Trophoblast cell (in vitro differentiated cells and primary cell): Measurements from ENCODE around the gene RPGR.

Source experiments
- DNase-seq, 2 donors: peaks; one replicate each; pipeline ENCODE4 v3.0.0-alpha.2; 2016
- H2AFZ ChIP-seq: 2 replicates; pipeline ENCODE4 v1.6.1; 2013; ENCODE audit warnings: low read length, moderate library complexity, mild to moderate bottlenecking; ENCODE audit not compliant: insufficient read depth, poor library complexity
- H2AK5ac ChIP-seq: 2 replicates; pipeline ENCODE4 v1.6.1; 2013; ENCODE audit warnings: mild to moderate bottlenecking, low read length
- H2BK120ac ChIP-seq: 2 replicates; pipeline ENCODE4 v1.6.1; 2013; ENCODE audit warnings: low read length, mild to moderate bottlenecking, moderate library complexity; ENCODE audit not compliant: insufficient read depth, poor library complexity
- H2BK12ac ChIP-seq: 2 replicates; pipeline ENCODE4 v1.6.1; 2013; ENCODE audit warnings: mild to moderate bottlenecking, low read length, moderate library complexity
- H2BK5ac ChIP-seq: 2 replicates; pipeline ENCODE4 v1.6.1; 2013; ENCODE audit warnings: low read length, low read depth, moderate library complexity, mild to moderate bottlenecking; ENCODE audit not compliant: poor library complexity
- H3K14ac ChIP-seq: 2 replicates; pipeline ENCODE4 v1.6.1; 2013; ENCODE audit warnings: mild to moderate bottlenecking, low read length
- H3K18ac ChIP-seq: 2 replicates; pipeline ENCODE4 v1.6.1; 2013; ENCODE audit warnings: mild to moderate bottlenecking, low read length
- H3K23ac ChIP-seq: 2 replicates; pipeline ENCODE4 v1.6.1; 2013; ENCODE audit warnings: low read length
- H3K27ac ChIP-seq: 2 replicates; pipeline ENCODE4 v1.5.1; 2013; ENCODE audit warnings: low read depth, mild to moderate bottlenecking, inconsistent platforms, low read length, moderate library complexity
- H3K27me3 ChIP-seq: 2 replicates; pipeline ENCODE4 v1.6.1; 2013; ENCODE audit warnings: inconsistent platforms, mild to moderate bottlenecking, low read length, moderate library complexity; ENCODE audit not compliant: insufficient read depth
- H3K36me3 ChIP-seq, 2 experiments: 1 replicate in 1 of 2; 2 replicates in 1 of 2; pipeline ENCODE4 v1.6.1; 2013; ENCODE audit warnings: low read length in 2 of 2, mild to moderate bottlenecking in 2 of 2, moderate library complexity in 1 of 2; ENCODE audit not compliant: insufficient read depth in 2 of 2, control insufficient read depth in 1 of 2
- H3K4ac ChIP-seq: 2 replicates; pipeline ENCODE4 v1.6.1; 2013; ENCODE audit warnings: low read depth, mild to moderate bottlenecking, low read length, moderate library complexity
- H3K4me1 ChIP-seq, 2 experiments: 1 replicate in 1 of 2; 2 replicates in 1 of 2; pipeline ENCODE4 v1.6.1; 2013; ENCODE audit warnings: low read length in 2 of 2, mild to moderate bottlenecking in 2 of 2, moderate library complexity in 1 of 2; ENCODE audit not compliant: insufficient read depth in 2 of 2, control insufficient read depth in 1 of 2
- H3K4me2 ChIP-seq: 2 replicates; pipeline ENCODE4 v1.6.1; 2013; ENCODE audit warnings: inconsistent platforms, mild to moderate bottlenecking, low read length, moderate library complexity
- H3K4me3 ChIP-seq: 2 replicates; pipeline ENCODE4 v1.5.1; 2013; ENCODE audit warnings: mild to moderate bottlenecking, low read depth, low read length, inconsistent platforms
- H3K79me1 ChIP-seq: one replicate; pipeline ENCODE4 v1.6.1; 2013; ENCODE audit warnings: low read length
- H3K79me2 ChIP-seq: 2 replicates; pipeline ENCODE4 v1.6.1; 2013; ENCODE audit warnings: low read length, mild to moderate bottlenecking; ENCODE audit not compliant: control insufficient read depth, insufficient read depth, poor library complexity
- H3K9ac ChIP-seq: 2 replicates; pipeline ENCODE4 v1.6.1; 2013; ENCODE audit warnings: mild to moderate bottlenecking, low read length
- H3K9me3 ChIP-seq: 2 replicates; pipeline ENCODE4 v1.6.1; 2013; ENCODE audit warnings: low read depth, mild to moderate bottlenecking, control low read depth, inconsistent platforms, low read length; ENCODE audit not compliant: insufficient read depth
- H4K12ac ChIP-seq: 2 replicates; pipeline ENCODE4 v1.6.1; 2013; ENCODE audit warnings: low read depth, mild to moderate bottlenecking, low read length, moderate library complexity
- H4K8ac ChIP-seq: 2 replicates; pipeline ENCODE4 v1.6.1; 2013; ENCODE audit warnings: low read depth, mild to moderate bottlenecking, low read length, moderate library complexity
- H4K91ac ChIP-seq: one replicate; pipeline ENCODE4 v1.6.1; 2013; ENCODE audit warnings: low read depth, mild to moderate bottlenecking, low read length, moderate library complexity
- WGBS: extraction: QIAGEN DNeasy Blood & Tissue Kit; methylation state at CpG from one replicate; pipeline ENCODE4 v1.1.7; 2013; ENCODE audit warnings: missing lambda C conversion rate; ENCODE audit not compliant: insufficient read length, insufficient coverage; ENCODE audit errors: extremely low coverage; 5-methylcytosine and 5-hydroxymethylcytosine counted together

RPGR gene

DNA sequence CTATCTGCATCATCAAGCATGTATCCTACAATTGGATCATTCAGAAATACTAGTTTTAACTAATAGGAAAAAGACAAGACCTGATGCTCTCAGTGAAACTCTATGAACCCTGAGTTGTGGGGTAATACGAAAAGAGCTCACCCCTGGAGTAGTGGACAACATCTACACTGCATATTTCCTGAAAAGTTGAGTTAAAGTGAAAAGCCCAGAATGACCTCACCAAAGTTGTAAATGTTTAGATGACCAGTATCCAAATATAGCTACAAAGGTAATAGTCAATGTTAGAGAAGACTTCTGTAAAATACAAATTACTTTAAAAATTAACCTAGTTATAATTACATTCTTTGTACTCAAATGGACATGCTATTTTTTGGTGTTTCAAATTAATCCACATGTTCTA lies 53.9 kb downstream of the RPGR start:
- no peak overlapping the region for H3K23ac ChIP-seq
- H3K27ac ChIP-seq, result no peak overlapping the region
- no peak for DNase-seq
- H4K8ac ChIP-seq, result no peak overlapping the region
- no peak overlapping the region for H3K18ac ChIP-seq
- H2AFZ ChIP-seq, result no peak overlapping the region
- H3K4ac ChIP-seq, result no peak overlapping the region
- H4K12ac ChIP-seq, result no peak overlapping the region
- H3K4me1 ChIP-seq, result no peaks in the 10 kb centered on the region
- H3K79me2 ChIP-seq, result no peaks in the 10 kb centered on the region
- H3K14ac ChIP-seq, result no peak overlapping the region
- no peak overlapping the region for H3K4me2 ChIP-seq
- no peaks in the 10 kb centered on the region for H3K79me1 ChIP-seq
- H3K4me3 ChIP-seq, result no peak overlapping the region
- H3K36me3 ChIP-seq, result no peaks in the 10 kb centered on the region
- H2AK5ac ChIP-seq, result no peak overlapping the region
- no peaks in the 10 kb centered on the region for H3K9me3 ChIP-seq
- no peaks in the 10 kb centered on the region for H3K27me3 ChIP-seq
- H2BK120ac ChIP-seq, result no peak overlapping the region
- no CpG with 5 or more reads among the region's 1 CpG for WGBS
- no peak overlapping the region for H2BK5ac ChIP-seq
- no peak overlapping the region for H4K91ac ChIP-seq
- no peak overlapping the region for H2BK12ac ChIP-seq
- no peak overlapping the region for H3K9ac ChIP-seq

DNA sequence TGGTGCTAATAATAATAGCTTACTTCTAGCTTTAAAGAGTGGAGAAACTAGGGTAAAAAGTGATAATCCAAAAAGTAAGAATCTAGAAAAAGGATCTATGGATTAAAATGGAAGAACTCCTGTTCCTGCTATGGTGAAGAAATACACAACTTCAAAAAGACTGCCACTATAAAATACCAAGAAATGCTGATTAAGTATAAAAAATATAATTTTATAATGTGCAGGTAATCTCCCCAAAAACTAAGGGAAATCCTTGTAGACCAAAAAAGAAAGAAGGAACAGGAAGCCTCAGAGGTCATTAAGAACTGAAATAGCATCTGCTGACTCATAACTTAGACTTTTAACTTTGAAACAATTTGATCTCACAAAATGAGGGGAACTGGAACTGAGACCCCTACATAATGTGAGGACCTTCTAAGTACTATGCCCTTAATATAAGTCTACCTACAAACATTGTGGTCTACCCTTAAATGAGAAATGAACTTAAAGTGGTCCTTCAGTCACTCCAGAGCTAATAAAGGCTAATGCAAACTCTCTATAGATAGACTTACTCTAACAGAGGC lies 56.1 kb downstream of the RPGR start:
- Histone ChIP-seq H3K36me3 (no peaks in the 10 kb centered on the region), H3K23ac (no peak overlapping the region), H3K4me2 (no peak overlapping the region), H3K14ac (no peak overlapping the region), H4K8ac (no peak overlapping the region), H3K79me1 (no peaks in the 10 kb centered on the region), H2BK5ac (no peak overlapping the region), H3K4me3 (no peak overlapping the region), H3K27me3 (no peaks in the 10 kb centered on the region), H3K18ac (no peak overlapping the region), H3K9ac (no peak overlapping the region), H3K4me1 (no peaks in the 10 kb centered on the region), H2AK5ac (no peak overlapping the region), H2BK120ac (no peak overlapping the region), H3K4ac (no peak overlapping the region), H2AFZ (no peak overlapping the region), H3K27ac (no peak overlapping the region), H4K12ac (no peak overlapping the region), H3K9me3 (no peaks in the 10 kb centered on the region), H4K91ac (no peak overlapping the region), H2BK12ac (no peak overlapping the region), H3K79me2 (no peaks in the 10 kb centered on the region)
- DNase-seq, result no peak

DNA sequence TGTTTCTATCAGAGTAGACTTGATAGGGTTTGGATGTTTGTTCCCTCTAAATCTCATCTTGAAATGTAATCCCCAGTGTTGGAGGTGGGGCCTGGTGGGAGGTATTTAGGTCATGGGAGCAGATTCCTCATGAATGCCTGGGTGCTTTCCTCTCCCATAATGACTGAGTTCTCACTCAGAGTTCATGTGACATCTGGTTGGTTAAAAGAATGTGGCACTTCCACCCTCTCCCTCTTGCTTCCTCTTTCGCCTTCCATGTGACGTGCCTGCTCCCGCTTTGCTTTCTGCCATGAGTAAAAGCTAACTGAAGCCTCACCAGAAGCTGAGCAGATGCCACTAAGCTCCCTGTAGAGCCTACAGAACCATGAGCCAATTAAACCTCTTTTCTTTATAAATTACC lies 59.3 kb downstream of the RPGR start:
- no peaks in the 10 kb centered on the region for H3K9me3 ChIP-seq
- H4K91ac ChIP-seq, result no peak overlapping the region
- H3K4me2 ChIP-seq, result no peak overlapping the region
- H4K12ac ChIP-seq, result no peak overlapping the region
- no peak overlapping the region for H3K18ac ChIP-seq
- no peak overlapping the region for H4K8ac ChIP-seq
- no peak overlapping the region for H2AK5ac ChIP-seq
- no peaks in the 10 kb centered on the region for H3K36me3 ChIP-seq
- H3K27me3 ChIP-seq, result no peaks in the 10 kb centered on the region
- DNase-seq, result peak in 1 of 2 donors; percentile 43
- no peak overlapping the region for H3K27ac ChIP-seq
- no peaks in the 10 kb centered on the region for H3K79me2 ChIP-seq
- no peak overlapping the region for H3K9ac ChIP-seq
- H3K79me1 ChIP-seq, result no peaks in the 10 kb centered on the region
- no peak overlapping the region for H3K4me3 ChIP-seq
- H2BK5ac ChIP-seq, result no peak overlapping the region
- H2BK12ac ChIP-seq, result no peak overlapping the region
- no CpG with 5 or more reads among the region's 3 CpGs for WGBS
- H3K4ac ChIP-seq, result no peak overlapping the region
- H3K4me1 ChIP-seq, result no peaks in the 10 kb centered on the region
- no peak overlapping the region for H3K14ac ChIP-seq
- no peak overlapping the region for H2BK120ac ChIP-seq
- H2AFZ ChIP-seq, result no peak overlapping the region
- H3K23ac ChIP-seq, result no peak overlapping the region

DNA sequence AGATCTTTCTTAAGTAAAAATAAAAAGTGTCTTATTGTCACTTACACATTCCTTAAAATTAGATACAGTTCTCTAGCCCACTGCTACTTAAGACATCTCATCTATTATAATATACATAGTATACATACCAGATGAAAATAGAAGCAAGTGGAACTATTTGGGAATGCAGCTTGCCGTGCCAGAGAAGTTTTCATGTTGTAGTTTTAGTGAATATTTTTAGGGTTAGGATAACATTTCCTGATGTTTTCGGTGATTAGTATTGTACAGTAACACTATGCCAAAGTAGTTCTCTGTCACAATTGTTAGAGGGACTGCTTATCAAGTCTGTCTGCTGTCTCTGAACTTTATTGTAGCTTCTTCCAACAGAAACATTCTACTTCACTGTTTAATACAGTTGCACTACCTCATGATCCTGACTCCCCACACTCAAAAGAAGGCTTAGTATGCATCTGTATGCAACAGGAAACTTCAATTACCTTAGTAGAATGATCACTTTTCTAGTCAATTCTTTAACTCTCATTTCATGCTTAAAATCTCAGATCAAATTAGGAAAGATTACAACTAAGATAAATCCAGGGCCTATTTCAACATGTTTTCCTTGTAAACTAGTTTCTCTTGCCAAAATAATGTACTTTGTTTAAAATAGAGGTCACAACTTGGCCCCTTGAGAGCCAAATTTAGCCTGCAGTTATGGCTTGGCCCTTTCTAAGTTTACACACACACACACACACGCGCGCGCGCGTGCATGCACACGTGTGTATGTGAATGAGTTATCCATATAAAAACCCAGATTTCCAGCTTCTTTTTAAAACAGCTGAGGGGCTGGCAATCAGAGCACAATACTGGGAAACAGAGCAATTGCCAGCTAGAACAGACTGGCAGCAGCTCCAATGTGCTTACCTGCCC lies 64.3 kb downstream of the RPGR start:
- no peaks in the 10 kb centered on the region for H3K4me1 ChIP-seq
- H3K18ac ChIP-seq, result no peak overlapping the region
- no peak overlapping the region for H3K4me3 ChIP-seq
- no peak overlapping the region for H2AFZ ChIP-seq
- no peak overlapping the region for H4K91ac ChIP-seq
- no peak overlapping the region for H3K4me2 ChIP-seq
- H3K23ac ChIP-seq, result no peak overlapping the region
- H4K12ac ChIP-seq, result no peak overlapping the region
- no peaks in the 10 kb centered on the region for H3K27me3 ChIP-seq
- no peak overlapping the region for H2AK5ac ChIP-seq
- H3K9ac ChIP-seq, result no peak overlapping the region
- no peaks in the 10 kb centered on the region for H3K79me1 ChIP-seq
- H2BK5ac ChIP-seq, result no peak overlapping the region
- no peaks in the 10 kb centered on the region for H3K79me2 ChIP-seq
- H3K36me3 ChIP-seq, result no peaks in the 10 kb centered on the region
- no peak overlapping the region for H3K27ac ChIP-seq
- no peaks in the 10 kb centered on the region for H3K9me3 ChIP-seq
- no peak overlapping the region for H2BK12ac ChIP-seq
- no peak overlapping the region for H3K14ac ChIP-seq
- H3K4ac ChIP-seq, result no peak overlapping the region
- H4K8ac ChIP-seq, result no peak overlapping the region
- no peak overlapping the region for H2BK120ac ChIP-seq
- WGBS, result no CpG with 5 or more reads among the region's 9 CpGs
- DNase-seq, result peak in 1 of 2 donors; percentile 58
